GM18861 (cell line): Measurements from ENCODE around the gene IQGAP1.
"Not testable (repeated sequence)": the region's sequence is repeated elsewhere in the genome, so short reads cannot be mapped to it uniquely, and the experiment has no call there.

Source experiments
- ATAC-seq: cut with Tn5 transposase; IDR thresholded peaks from one replicate; pipeline ENCODE4 v1.9.1; 2021; ENCODE audit not compliant: unreplicated experiment

The IQGAP1 gene

GRCh38 chr15:90478846-90479481 is 90.9 kb downstream of the IQGAP1 start:
- ATAC-seq = no peak

- ATAC-seq = no peak
Measured at GRCh38 chr15:90479656-90480055, 91.6 kb downstream of the IQGAP1 start.

- ATAC-seq = no peak
Measured at GRCh38 chr15:90481023-90481422, 93.0 kb downstream of the IQGAP1 start.

- ATAC-seq = peak; percentile 54
Measured at GRCh38 chr15:90482124-90483011, 94.3 kb downstream of the IQGAP1 start.

GRCh38 chr15:90483012-90483307 is 94.9 kb downstream of the IQGAP1 start:
- ATAC-seq = no peak

GRCh38 chr15:90483637-90484036 is 95.6 kb downstream of the IQGAP1 start:
- no peak for ATAC-seq

GRCh38 chr15:90487186-90487585 is 99.1 kb downstream of the IQGAP1 start:
- no peak for ATAC-seq

GRCh38 chr15:90489514-90489913 is 101.5 kb downstream of the IQGAP1 start:
- ATAC-seq = no peak

GRCh38 chr15:90489944-90490343 is 101.9 kb downstream of the IQGAP1 start:
- no peak for ATAC-seq

GRCh38 chr15:90493647-90494046 is 105.6 kb downstream of the IQGAP1 start:
- ATAC-seq = no peak

- no peak for ATAC-seq
Measured at GRCh38 chr15:90495067-90495466, 107.0 kb downstream of the IQGAP1 start.

GRCh38 chr15:90496791-90497190 is 108.7 kb downstream of the IQGAP1 start:
- no peak for ATAC-seq

GRCh38 chr15:90497376-90497775 is 109.3 kb downstream of the IQGAP1 start:
- no peak for ATAC-seq

GRCh38 chr15:90497912-90498311 is 109.9 kb downstream of the IQGAP1 start:
- no peak for ATAC-seq

- no peak for ATAC-seq
Measured at GRCh38 chr15:90500171-90500570, 112.1 kb downstream of the IQGAP1 start.

- no peak for ATAC-seq
Measured at GRCh38 chr15:90501898-90502297, 113.9 kb downstream of the IQGAP1 start.

GRCh38 chr15:90510781-90511180 is 122.7 kb downstream of the IQGAP1 start:
- not testable (repeated sequence) for ATAC-seq

GRCh38 chr15:90511211-90511618 is 123.2 kb downstream of the IQGAP1 start:
- ATAC-seq = not testable (repeated sequence)

GRCh38 chr15:90512276-90512675 is 124.2 kb downstream of the IQGAP1 start:
- ATAC-seq = no peak

GRCh38 chr15:90512981-90513380 is 124.9 kb downstream of the IQGAP1 start:
- ATAC-seq = no peak

GRCh38 chr15:90513448-90513847 is 125.4 kb downstream of the IQGAP1 start:
- no peak for ATAC-seq

GRCh38 chr15:90513893-90514292 is 125.9 kb downstream of the IQGAP1 start:
- ATAC-seq = not testable (repeated sequence)
